CD4-positive, alpha-beta T cell (primary cell): ENCODE measurements around the gene KIAA0825. TPM values are rescaled to one million over a fixed set of nuclear protein-coding genes. Genes with fewer than 3 reads are reported as not detected.
"Not testable (repeated sequence)": the region's sequence is repeated elsewhere in the genome, so short reads cannot be mapped to it uniquely, and the experiment has no call there.

ENCODE experiments used
- ATAC-seq: fragments of 200-7000 bp; cut with Tn5 transposase; one replicate; pipeline ENCODE4 v1.10.0; 2022; ENCODE audit warnings: mild to moderate bottlenecking; ENCODE audit not compliant: poor library complexity
- CTCF ChIA-PET: fragments of 350-600 bp; sonication (Branson Sonifier 250); formaldehyde crosslinking; loops from one replicate; lab custom pipeline; 2021; ENCODE audit warnings: antibody characterized with exemption, inconsistent platforms; lab: Charles Lee
- POLR2A ChIA-PET: fragments of 350-600 bp; sonication (Branson Sonifier 250); formaldehyde crosslinking; loops from one replicate; lab custom pipeline; 2021; ENCODE audit warnings: antibody characterized with exemption, inconsistent platforms; lab: Charles Lee
- DNase-seq, 14 experiments: peaks; one replicate each; pipeline ENCODE4 v3.0.0-alpha.2; 2013 to 2020; ENCODE audit warnings: mixed read lengths in 2 of 14
- H3K27ac ChIP-seq, 2 donors: one replicate each; pipeline versions ENCODE4 v1.5.1 to v1.7.0; 2013; ENCODE audit warnings: low read length in 2 of 2, low read depth in 1 of 2, mild to moderate bottlenecking in 1 of 2
- H3K27me3 ChIP-seq, 2 experiments: 1 replicate in 1 of 2; 2 replicates in 1 of 2; pipeline versions ENCODE4 v1.6.1 to v1.7.0; 2013; ENCODE audit warnings: low read length in 2 of 2, control low read depth in 1 of 2, mild to moderate bottlenecking in 1 of 2, moderate library complexity in 1 of 2; ENCODE audit not compliant: insufficient read depth in 2 of 2, control insufficient read depth in 1 of 2
- H3K36me3 ChIP-seq: one replicate; pipeline ENCODE4 v1.6.1; 2013; ENCODE audit warnings: low read length, control low read depth; ENCODE audit not compliant: insufficient read depth
- H3K4me1 ChIP-seq: one replicate; pipeline ENCODE4 v1.6.1; 2013; ENCODE audit warnings: low read length, control low read depth; ENCODE audit not compliant: insufficient read depth
- H3K4me3 ChIP-seq: one replicate; pipeline ENCODE4 v1.5.1; 2013; ENCODE audit warnings: mild to moderate bottlenecking, low read length, moderate library complexity
- H3K9me3 ChIP-seq, 2 experiments: 1 replicate in 1 of 2; 2 replicates in 1 of 2; pipeline versions ENCODE4 v1.6.1 to v1.7.0; 2013; ENCODE audit warnings: low read length in 2 of 2, mild to moderate bottlenecking in 2 of 2, control low read depth in 1 of 2, moderate library complexity in 1 of 2; ENCODE audit not compliant: control insufficient read depth in 1 of 2, insufficient read depth in 1 of 2
- H3K27ac Mint-ChIP-seq: one replicate; pipeline ENCODE4 v1.8.0; 2020; ENCODE audit warnings: mixed read lengths
- H3K27me3 Mint-ChIP-seq: one replicate; pipeline ENCODE4 v1.8.0; 2021; ENCODE audit warnings: mixed read lengths
- H3K36me3 Mint-ChIP-seq: one replicate; pipeline ENCODE4 v1.8.0; 2021; ENCODE audit warnings: low read depth, mixed read lengths
- H3K4me1 Mint-ChIP-seq: one replicate; pipeline ENCODE4 v1.8.0; 2021; ENCODE audit warnings: low read depth, mixed read lengths
- H3K4me3 Mint-ChIP-seq: one replicate; pipeline ENCODE4 v1.8.0; 2020; ENCODE audit warnings: mild to moderate bottlenecking, mixed read lengths
- H3K9me3 Mint-ChIP-seq: one replicate; pipeline ENCODE4 v1.8.0; 2020; ENCODE audit warnings: mixed read lengths
- intact Hi-C, 2 experiments: fragments of 100-400 bp; cut with DNase I in 1 of 2; cut with micrococcal nuclease in 1 of 2; formaldehyde crosslinking; loops; one replicate each; pipeline versions ENCODE4 v1.15.1 to v1.9.0; 2023 to 2025; cut with DNase I, micrococcal nuclease
- total RNA-seq, 174 experiments: library from RNA in 2 of 174; stranded (reverse) in 2 of 174; gene quantifications; one replicate each; pipeline ENCODE4 v1.2.3 and lab custom pipeline; 2021 to 2026
- TF ChIP-seq, protein P1 (sequence below): fragments of 200-600 bp; IDR thresholded peaks from one replicate; pipeline ENCODE4 v1.8.0; 2022; ENCODE audit warnings: antibody characterized with exemption, mild to moderate bottlenecking

KIAA0825 gene
- total RNA-seq, 2 experiments from 2014 or later: 1.5 to 1.6 TPM

DNA sequence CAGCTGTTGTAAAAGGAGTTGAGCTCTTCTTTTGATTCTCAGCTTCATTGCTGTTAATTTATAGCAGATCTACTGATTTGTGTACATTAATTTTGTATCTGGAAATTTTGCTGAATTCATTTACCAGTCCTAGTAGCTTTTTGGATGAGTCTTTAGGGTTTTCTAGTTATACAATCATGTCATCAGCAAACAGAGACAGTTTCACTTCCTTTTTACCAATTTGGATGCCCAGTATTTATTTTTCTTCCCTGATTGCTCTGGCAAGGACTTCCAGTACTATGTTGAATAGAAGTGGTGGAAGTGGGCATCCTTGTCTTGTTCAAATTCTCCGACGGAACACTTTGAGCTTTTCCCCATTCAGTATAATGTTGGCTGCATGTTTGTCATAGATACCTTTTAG lies 478.1 kb downstream of the KIAA0825 start:
- intact Hi-C loops: no loop called here
- ATAC-seq: no peak
- H3K9me3 Mint-ChIP-seq: peaks cover 14% of the 10 kb centered on the region

DNA sequence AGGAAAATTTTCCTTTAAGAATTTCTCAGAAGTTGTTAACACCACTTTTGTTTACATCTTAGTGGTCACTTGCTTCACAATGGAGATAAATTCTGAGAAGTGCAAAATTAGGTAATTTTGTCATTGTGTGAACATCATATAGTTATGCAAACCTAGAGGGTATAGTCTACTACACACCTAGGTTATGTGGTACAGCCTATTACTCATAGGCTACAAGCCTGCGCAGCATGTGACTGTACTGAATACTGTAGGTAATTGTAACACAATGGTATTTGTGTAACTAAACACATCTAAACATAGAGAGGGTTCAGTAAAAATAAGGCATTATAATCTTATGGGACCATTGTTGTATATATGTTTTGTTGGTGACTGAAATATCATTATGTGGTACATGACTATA lies 488.3 kb downstream of the KIAA0825 start:
- POLR2A ChIA-PET: no interaction called here
- intact Hi-C loops: no loop called here
- Mint-ChIP-seq H3K27ac (no peak overlapping the region), H3K36me3 (no peaks in the 10 kb centered on the region), H3K4me1 (no peaks in the 10 kb centered on the region), H3K9me3 (no peaks in the 10 kb centered on the region), H3K27me3 (peaks cover 7% of the 10 kb centered on the region), H3K4me3 (no peak overlapping the region)
- CTCF ChIA-PET: no interaction called here
- Histone ChIP-seq H3K4me3 (no peak overlapping the region), H3K4me1 (no peaks in the 10 kb centered on the region), H3K27me3 (no peaks in the 10 kb centered on the region), H3K36me3 (no peaks in the 10 kb centered on the region), H3K9me3 (peaks cover 0 to 5% of the 10 kb centered on the region in 2 experiments), H3K27ac (no peak overlapping the region)
- no peak for DNase-seq
- ATAC-seq: no peak
- TF ChIP-seq, protein P1, sequence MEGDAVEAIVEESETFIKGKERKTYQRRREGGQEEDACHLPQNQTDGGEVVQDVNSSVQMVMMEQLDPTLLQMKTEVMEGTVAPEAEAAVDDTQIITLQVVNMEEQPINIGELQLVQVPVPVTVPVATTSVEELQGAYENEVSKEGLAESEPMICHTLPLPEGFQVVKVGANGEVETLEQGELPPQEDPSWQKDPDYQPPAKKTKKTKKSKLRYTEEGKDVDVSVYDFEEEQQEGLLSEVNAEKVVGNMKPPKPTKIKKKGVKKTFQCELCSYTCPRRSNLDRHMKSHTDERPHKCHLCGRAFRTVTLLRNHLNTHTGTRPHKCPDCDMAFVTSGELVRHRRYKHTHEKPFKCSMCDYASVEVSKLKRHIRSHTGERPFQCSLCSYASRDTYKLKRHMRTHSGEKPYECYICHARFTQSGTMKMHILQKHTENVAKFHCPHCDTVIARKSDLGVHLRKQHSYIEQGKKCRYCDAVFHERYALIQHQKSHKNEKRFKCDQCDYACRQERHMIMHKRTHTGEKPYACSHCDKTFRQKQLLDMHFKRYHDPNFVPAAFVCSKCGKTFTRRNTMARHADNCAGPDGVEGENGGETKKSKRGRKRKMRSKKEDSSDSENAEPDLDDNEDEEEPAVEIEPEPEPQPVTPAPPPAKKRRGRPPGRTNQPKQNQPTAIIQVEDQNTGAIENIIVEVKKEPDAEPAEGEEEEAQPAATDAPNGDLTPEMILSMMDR: no peak

More for the DNA sequence above, 478.1 kb downstream of the KIAA0825 start:
- Histone ChIP-seq H3K27ac (no peak overlapping the region), H3K36me3 (no peaks in the 10 kb centered on the region), H3K27me3 (no peaks in the 10 kb centered on the region), H3K4me1 (no peaks in the 10 kb centered on the region), H3K9me3 (peaks cover 0 to 8% of the 10 kb centered on the region in 2 experiments), H3K4me3 (no peak overlapping the region)
- Mint-ChIP-seq H3K4me1 (no peaks in the 10 kb centered on the region), H3K4me3 (no peak overlapping the region), H3K36me3 (peaks cover 4% of the 10 kb centered on the region), H3K27me3 (peaks cover 10% of the 10 kb centered on the region), H3K27ac (no peak overlapping the region)
- TF ChIP-seq, protein P1: no peak
- DNase-seq: no peak
- CTCF ChIA-PET: no interaction called here
- POLR2A ChIA-PET: no interaction called here

DNA sequence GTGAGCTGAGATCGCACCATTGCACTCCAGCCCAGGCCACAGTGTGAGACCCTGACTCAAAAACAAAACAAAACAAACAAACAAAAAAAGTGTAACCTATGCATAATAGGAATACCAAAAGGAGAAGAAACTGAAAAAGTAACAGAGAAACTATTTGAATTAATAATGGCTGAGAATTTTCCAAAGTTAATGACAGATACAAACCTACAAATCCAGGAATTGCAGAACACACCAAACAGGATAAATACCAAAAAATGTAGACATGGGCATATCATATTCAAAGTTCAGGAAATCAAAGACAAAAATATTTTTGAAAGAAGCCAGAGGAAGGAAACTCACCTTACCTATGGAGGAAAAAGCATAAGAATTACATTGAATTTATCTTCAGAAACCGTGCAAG lies 493.3 kb downstream of the KIAA0825 start:
- no peak overlapping the region for H3K4me3 Mint-ChIP-seq
- POLR2A ChIA-PET: no interaction called here

DNA sequence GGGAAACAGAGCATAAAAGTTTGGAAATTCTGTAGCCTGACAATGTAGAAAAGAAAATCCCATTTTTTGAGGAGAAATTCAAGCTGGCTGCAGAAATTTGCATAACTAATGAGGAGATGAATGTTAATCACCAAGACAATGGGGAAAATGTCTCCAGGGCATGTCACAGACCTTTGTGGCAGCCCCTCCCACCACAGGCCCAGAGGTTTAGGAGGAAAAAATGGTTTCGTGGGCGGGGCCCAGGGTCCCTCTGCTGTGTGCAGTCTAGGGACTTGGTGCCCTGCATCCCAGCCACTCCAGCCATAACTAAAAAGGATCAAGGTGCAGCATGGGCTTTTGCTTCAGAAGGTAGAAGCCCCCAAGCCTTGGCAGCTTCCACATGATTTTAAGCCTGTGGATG lies 502.1 kb downstream of the KIAA0825 start:
- H3K4me3 Mint-ChIP-seq, DNase-seq, CTCF ChIA-PET, H3K27ac ChIP-seq, H3K4me1 ChIP-seq, H3K27ac Mint-ChIP-seq, H3K27me3 ChIP-seq, H3K36me3 Mint-ChIP-seq, H3K36me3 ChIP-seq, POLR2A ChIA-PET, H3K4me3 ChIP-seq, H3K9me3 ChIP-seq, H3K9me3 Mint-ChIP-seq, ATAC-seq: not testable (repeated sequence)
- Mint-ChIP-seq H3K4me1 (peaks cover 12% of the 10 kb centered on the region), H3K27me3 (peaks cover 20% of the 10 kb centered on the region)
- intact Hi-C loops: loop anchor here in 1 of 2 experiments (10.0 kb wide), 1 partner anchor 502 kb away; no protein-coding TSS in a partner anchor

More for the DNA sequence above, 493.3 kb downstream of the KIAA0825 start:
- H3K9me3 Mint-ChIP-seq: no peaks in the 10 kb centered on the region
- Histone ChIP-seq H3K36me3 (no peaks in the 10 kb centered on the region), H3K4me3 (no peak overlapping the region), H3K9me3 (peaks cover 0 to 5% of the 10 kb centered on the region in 2 experiments), H3K27ac (no peak overlapping the region), H3K27me3 (peaks cover 0 to 3% of the 10 kb centered on the region in 2 experiments), H3K4me1 (no peaks in the 10 kb centered on the region)
- H3K36me3 Mint-ChIP-seq: no peaks in the 10 kb centered on the region
- H3K27me3 Mint-ChIP-seq: peaks cover 23% of the 10 kb centered on the region
- intact Hi-C loops: no loop called here
- ATAC-seq (no peak), DNase-seq (no peak)
- TF ChIP-seq, protein P1: no peak
- CTCF ChIA-PET: no interaction called here
- no peaks in the 10 kb centered on the region for H3K4me1 Mint-ChIP-seq
- H3K27ac Mint-ChIP-seq: no peak overlapping the region
